MCF 10A (cell line): Measurements from ENCODE around the gene ZNF888. TPM values are rescaled to one million over a fixed set of nuclear protein-coding genes. Genes with fewer than 3 reads are reported as not detected.
"Not testable (repeated sequence)": the region's sequence is repeated elsewhere in the genome, so short reads cannot be mapped to it uniquely, and the experiment has no call there.

Experiments used
- BruUV-seq: library from RNA; stranded (reverse); fragments of 400-500 nt; replicated peaks from 2 replicates; lab custom pipeline; 2021; lab: Mats Ljungman, UMichigan
- CTCF ChIA-PET: fragments of 300-600 bp; sonication (Branson Sonifier 250); formaldehyde crosslinking; extraction: SDS; loops from one replicate; lab custom pipeline; 2021; ENCODE audit warnings: antibody characterized with exemption, inconsistent platforms; lab: Yijun Ruan, JAX
- POLR2A ChIA-PET: fragments of 300-600, 350-650 bp; sonication (Branson Sonifier 250); formaldehyde crosslinking; extraction: SDS; loops from one replicate; lab custom pipeline; 2020; ENCODE audit warnings: antibody characterized with exemption, inconsistent platforms; lab: Yijun Ruan, JAX
- DNase-seq: peaks from one replicate; pipeline ENCODE4 v3.0.0-alpha.2; 2018; ENCODE audit not compliant: unreplicated experiment
- H3K27ac Mint-ChIP-seq: one replicate; pipeline ENCODE4 v1.8.0; 2022; ENCODE audit warnings: mild to moderate bottlenecking, low read depth, mixed read lengths; ENCODE audit not compliant: unreplicated experiment
- H3K27me3 Mint-ChIP-seq: one replicate; pipeline ENCODE4 v1.8.0; 2022; ENCODE audit warnings: mixed read lengths; ENCODE audit not compliant: insufficient read depth, unreplicated experiment
- H3K36me3 Mint-ChIP-seq: one replicate; pipeline ENCODE4 v1.8.0; 2022; ENCODE audit warnings: mild to moderate bottlenecking, moderate library complexity, mixed read lengths; ENCODE audit not compliant: insufficient read depth, unreplicated experiment
- H3K4me1 Mint-ChIP-seq: one replicate; pipeline ENCODE4 v1.8.0; 2022; ENCODE audit warnings: mixed read lengths; ENCODE audit not compliant: insufficient read depth, unreplicated experiment
- H3K4me3 Mint-ChIP-seq: one replicate; pipeline ENCODE4 v1.8.0; 2022; ENCODE audit warnings: mild to moderate bottlenecking, moderate library complexity, mixed read lengths; ENCODE audit not compliant: unreplicated experiment
- H3K9me3 Mint-ChIP-seq: one replicate; pipeline ENCODE4 v1.8.0; 2022; ENCODE audit warnings: mixed read lengths; ENCODE audit not compliant: unreplicated experiment
- intact Hi-C: fragments of 100-400 bp; cut with micrococcal nuclease; formaldehyde crosslinking; loops from 2 replicates; pipeline ENCODE4 v1.14.1; 2022
- total RNA-seq: library from RNA; stranded (reverse); gene quantifications from 2 replicates; pipeline ENCODE4 v1.2.3, GENCODE V29; 2022
- TF ChIP-seq, protein P1 (sequence below): fragments of 200-600 bp; IDR thresholded peaks from one replicate; pipeline ENCODE4 v1.8.0; 2022; ENCODE audit warnings: antibody characterized with exemption, mild to moderate bottlenecking; ENCODE audit not compliant: unreplicated experiment

ZNF888 gene
- total RNA-seq, 1 experiment from 2014 or later = 7.0 TPM

DNA sequence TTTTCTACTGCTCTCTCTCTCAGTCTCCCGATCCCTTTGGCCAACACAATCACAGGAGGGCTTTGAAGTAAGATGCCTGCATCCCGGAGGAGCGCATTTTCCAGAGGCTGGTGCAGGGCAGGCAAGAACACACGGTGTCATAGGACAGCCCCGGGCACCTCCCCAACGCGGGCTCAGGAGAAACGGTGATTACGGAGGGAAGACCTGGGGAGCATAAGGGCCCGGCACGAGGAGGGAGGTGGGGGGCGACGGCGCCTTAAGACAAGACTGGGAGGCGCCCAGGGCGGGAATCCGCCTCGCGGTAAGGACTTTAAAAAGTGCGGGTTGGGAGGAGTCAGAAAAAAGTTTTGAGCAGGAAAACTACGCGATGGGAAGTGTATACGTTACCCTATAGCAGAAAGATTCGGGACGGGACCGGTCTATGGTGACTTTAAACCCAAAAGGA is 18.7 kb upstream of the ZNF888 start:
- Mint-ChIP-seq H3K36me3 (no peaks in the 10 kb centered on the region), H3K27me3 (no peaks in the 10 kb centered on the region), H3K4me1 (peaks cover 11% of the 10 kb centered on the region), H3K27ac (peak overlapping the region; percentile 80), H3K4me3 (peak overlapping the region; percentile 80), H3K9me3 (peaks cover 7% of the 10 kb centered on the region)
- BruUV-seq = TSS peak; percentile 87
- POLR2A ChIA-PET = interaction anchor here (0.8 kb wide), 1 partner anchor 160 kb away, joined by 5 read pairs; no protein-coding TSS in a partner anchor
- peak; percentile 28 for DNase-seq
- intact Hi-C loops = loop anchor here (1.0 to 2.0 kb wide), 3 partner anchors 19 to 45 kb away; partner anchors contain the start of genes ZNF320, ZNF816 and ZNF888
- CTCF ChIA-PET = no interaction called here
- TF ChIP-seq, protein P1, sequence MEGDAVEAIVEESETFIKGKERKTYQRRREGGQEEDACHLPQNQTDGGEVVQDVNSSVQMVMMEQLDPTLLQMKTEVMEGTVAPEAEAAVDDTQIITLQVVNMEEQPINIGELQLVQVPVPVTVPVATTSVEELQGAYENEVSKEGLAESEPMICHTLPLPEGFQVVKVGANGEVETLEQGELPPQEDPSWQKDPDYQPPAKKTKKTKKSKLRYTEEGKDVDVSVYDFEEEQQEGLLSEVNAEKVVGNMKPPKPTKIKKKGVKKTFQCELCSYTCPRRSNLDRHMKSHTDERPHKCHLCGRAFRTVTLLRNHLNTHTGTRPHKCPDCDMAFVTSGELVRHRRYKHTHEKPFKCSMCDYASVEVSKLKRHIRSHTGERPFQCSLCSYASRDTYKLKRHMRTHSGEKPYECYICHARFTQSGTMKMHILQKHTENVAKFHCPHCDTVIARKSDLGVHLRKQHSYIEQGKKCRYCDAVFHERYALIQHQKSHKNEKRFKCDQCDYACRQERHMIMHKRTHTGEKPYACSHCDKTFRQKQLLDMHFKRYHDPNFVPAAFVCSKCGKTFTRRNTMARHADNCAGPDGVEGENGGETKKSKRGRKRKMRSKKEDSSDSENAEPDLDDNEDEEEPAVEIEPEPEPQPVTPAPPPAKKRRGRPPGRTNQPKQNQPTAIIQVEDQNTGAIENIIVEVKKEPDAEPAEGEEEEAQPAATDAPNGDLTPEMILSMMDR = no peak

DNA sequence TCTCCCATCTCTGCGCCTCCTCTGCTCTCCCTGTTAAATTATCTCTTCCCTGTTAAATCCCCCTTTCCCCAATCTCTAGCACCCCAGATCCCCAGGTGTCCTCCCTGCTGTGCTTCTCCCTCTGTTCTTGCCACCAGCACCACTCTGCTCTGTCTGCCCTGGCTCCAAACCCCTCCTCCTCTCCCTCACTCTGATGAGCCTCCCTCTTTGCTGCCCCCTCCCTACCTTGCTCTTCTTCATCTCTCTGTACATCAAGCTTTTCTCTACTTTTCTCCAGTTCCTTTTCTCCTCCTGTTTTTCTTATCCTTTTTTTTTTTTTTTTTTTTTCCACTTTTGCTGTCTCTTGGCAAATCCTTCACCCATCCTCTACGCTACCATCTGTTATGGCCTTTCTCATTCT is 18.3 kb upstream of the ZNF888 start:
- POLR2A ChIA-PET = interaction anchor here (0.8 to 1.7 kb wide), 3 partner anchors 17 to 161 kb away, joined by 3 to 10 read pairs (median 5); no protein-coding TSS in a partner anchor
- CTCF ChIA-PET = interaction anchor here (1.0 kb wide), 1 partner anchor 84 kb away, joined by 5 read pairs; no protein-coding TSS in a partner anchor
- Mint-ChIP-seq H3K27ac (peak overlapping the region; percentile 80), H3K4me1 (peaks cover 11% of the 10 kb centered on the region), H3K4me3 (peak overlapping the region; percentile 80)
- DNase-seq, BruUV-seq, H3K36me3 Mint-ChIP-seq, H3K9me3 Mint-ChIP-seq, intact Hi-C loops, H3K27me3 Mint-ChIP-seq: not testable (repeated sequence)

DNA sequence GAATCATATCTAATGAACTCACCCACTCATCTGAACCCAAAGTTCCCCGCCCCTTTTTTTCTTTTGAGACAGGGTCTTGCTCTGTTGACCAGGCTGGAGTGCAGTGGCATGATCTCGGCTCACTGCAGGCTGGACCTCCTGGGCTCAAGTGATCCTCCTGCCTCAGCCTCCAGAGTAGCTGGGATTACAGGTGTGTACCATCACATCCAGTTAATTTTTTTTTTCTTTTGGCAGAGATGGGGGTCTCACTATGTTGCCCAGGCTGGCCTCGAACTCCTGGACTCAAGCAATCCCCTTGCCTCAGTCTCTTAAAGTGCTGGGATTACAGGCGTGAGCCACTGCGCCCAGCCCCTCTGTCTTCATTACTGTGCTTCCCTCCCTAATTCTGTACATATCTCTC is 17.7 kb upstream of the ZNF888 start:
- H3K36me3 Mint-ChIP-seq, BruUV-seq, H3K27ac Mint-ChIP-seq, H3K9me3 Mint-ChIP-seq, intact Hi-C loops, H3K27me3 Mint-ChIP-seq, DNase-seq: not testable (repeated sequence)
- CTCF ChIA-PET = interaction anchor here (0.6 to 1.0 kb wide), 2 partner anchors 85 to 172 kb away, joined by 3 to 5 read pairs; no protein-coding TSS in a partner anchor
- POLR2A ChIA-PET = interaction anchor here (0.6 to 1.7 kb wide), 5 partner anchors 17 to 161 kb away, joined by 3 to 10 read pairs (median 5); no protein-coding TSS in a partner anchor
- Mint-ChIP-seq H3K4me1 (peaks cover 11% of the 10 kb centered on the region), H3K4me3 (peak overlapping the region; percentile 80)

DNA sequence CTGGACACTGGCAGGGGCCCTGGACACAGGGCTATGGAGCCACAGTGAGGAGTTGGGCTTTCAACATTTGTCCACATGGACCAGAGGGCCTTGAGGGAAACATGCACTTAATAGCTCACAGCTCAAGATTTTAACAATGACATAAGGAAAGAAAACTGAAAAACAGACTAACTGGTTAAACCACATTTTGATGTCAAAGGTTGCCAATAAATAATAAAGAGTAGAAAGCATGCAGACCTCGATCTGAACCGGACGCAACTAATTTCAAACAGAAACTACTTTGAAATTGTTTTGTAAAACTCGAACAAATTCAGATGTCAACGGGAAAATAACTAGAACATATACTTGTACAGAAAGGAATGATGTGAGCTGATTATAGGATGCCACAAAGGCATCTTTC is 15.5 kb upstream of the ZNF888 start:
- H3K4me3 Mint-ChIP-seq = no peak overlapping the region

DNA sequence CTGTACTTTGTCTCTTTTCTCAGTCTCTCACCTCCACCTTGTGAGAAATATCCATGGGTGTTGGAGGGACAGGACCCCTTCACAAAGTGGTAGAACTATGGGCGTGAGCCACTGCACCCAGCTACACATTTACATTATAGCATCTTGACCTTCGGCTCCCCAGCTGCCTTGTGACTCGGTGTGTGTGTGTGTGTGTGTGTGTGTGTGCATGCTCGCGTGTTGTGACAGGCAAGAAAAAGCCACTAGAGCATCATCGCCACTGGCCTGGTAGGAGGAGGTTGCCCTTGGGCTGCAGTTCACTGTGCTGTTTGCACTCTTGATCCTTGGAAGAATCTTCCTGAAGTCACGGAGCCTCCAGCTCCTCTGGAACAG is 13.7 kb upstream of the ZNF888 start:
- Mint-ChIP-seq H3K9me3 (peaks cover 9% of the 10 kb centered on the region), H3K27me3 (no peaks in the 10 kb centered on the region), H3K27ac (no peak overlapping the region), H3K4me1 (peaks cover 10% of the 10 kb centered on the region), H3K4me3 (no peak overlapping the region), H3K36me3 (peaks cover 6% of the 10 kb centered on the region)
- TF ChIP-seq, protein P1 = no peak
- intact Hi-C loops = no loop called here
- BruUV-seq = no TSS peak
- CTCF ChIA-PET = no interaction called here
- no peak for DNase-seq
- POLR2A ChIA-PET = no interaction called here

More for the DNA sequence above, 15.5 kb upstream of the ZNF888 start:
- Mint-ChIP-seq H3K27me3 (no peaks in the 10 kb centered on the region), H3K9me3 (no peaks in the 10 kb centered on the region), H3K27ac (no peak overlapping the region), H3K4me1 (peaks cover 11% of the 10 kb centered on the region), H3K36me3 (no peaks in the 10 kb centered on the region)
- TF ChIP-seq, protein P1 = no peak
- intact Hi-C loops = no loop called here
- ChIA-PET CTCF (interaction anchor here (0.6 kb wide), 1 partner anchor 14 kb away, joined by 3 read pairs; no protein-coding TSS in a partner anchor), POLR2A (no interaction called here)
- no peak for DNase-seq
- no TSS peak for BruUV-seq
